Bronchial epithelial cell (primary cell): ENCODE data around the gene NME7. TPM values are rescaled to one million over a fixed set of nuclear protein-coding genes. Genes with fewer than 3 reads are reported as not detected.

ENCODE experiments used
- DNase-seq: peaks from one replicate; pipeline ENCODE4 v3.0.0-alpha.2; 2010; ENCODE audit warnings: low read depth
- FAIRE-seq: peaks from 2 replicates; lab custom pipeline; 2011; peaks lifted over from hg19 to GRCh38; lab: Jason Lieb, UNC
- H3K27me3 ChIP-seq: 2 replicates; pipeline ENCODE4 v1.5.1; 2011; ENCODE audit warnings: low read length; ENCODE audit not compliant: control insufficient read depth, insufficient read depth
- H3K36me3 ChIP-seq: 2 replicates; pipeline ENCODE4 v1.5.1; 2011; ENCODE audit warnings: low read length; ENCODE audit not compliant: control insufficient read depth, insufficient read depth
- H3K4me3 ChIP-seq: 2 replicates; pipeline ENCODE4 v1.5.1; 2011; ENCODE audit warnings: mild to moderate bottlenecking, low read depth, low read length, control low read depth
- total RNA-seq: library from RNA; depleted of rRNA; stranded (reverse); fragments of >200 nt; gene quantifications from 2 replicates; pipeline ENCODE4 v1.2.1, GENCODE V29; 2014
- TF ChIP-seq, protein P1 (sequence below): IDR thresholded peaks from 2 replicates; pipeline ENCODE4 v1.5.1; 2011; ENCODE audit warnings: mild to moderate bottlenecking, moderate library complexity, low read length, control low read depth, inconsistent platforms; ENCODE audit not compliant: insufficient read depth, severe bottlenecking

NME7 gene
- total RNA-seq, 1 donor from 2014 or later, result 11.6 TPM

DNA sequence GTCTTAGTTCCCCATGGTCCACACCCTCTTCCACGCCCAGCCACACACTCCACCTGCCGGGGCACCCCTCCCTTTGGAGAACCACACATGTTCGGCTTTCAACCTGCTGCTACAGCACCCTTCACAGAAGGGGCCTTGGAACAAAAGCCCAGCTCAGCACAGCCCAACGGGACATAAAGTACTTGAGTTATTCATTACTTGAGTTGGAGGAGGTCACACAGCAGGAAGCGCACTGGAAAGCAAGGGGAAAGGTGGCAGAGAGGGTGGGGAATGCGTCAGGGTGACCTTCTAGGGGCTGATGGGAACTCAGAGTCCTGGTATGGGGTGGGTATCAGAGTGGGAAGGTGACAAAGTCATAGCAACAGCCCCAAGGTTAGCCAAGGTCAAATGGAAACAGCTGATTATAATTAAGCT is 264.1 kb downstream of the NME7 start:
- TF ChIP-seq, protein P1, sequence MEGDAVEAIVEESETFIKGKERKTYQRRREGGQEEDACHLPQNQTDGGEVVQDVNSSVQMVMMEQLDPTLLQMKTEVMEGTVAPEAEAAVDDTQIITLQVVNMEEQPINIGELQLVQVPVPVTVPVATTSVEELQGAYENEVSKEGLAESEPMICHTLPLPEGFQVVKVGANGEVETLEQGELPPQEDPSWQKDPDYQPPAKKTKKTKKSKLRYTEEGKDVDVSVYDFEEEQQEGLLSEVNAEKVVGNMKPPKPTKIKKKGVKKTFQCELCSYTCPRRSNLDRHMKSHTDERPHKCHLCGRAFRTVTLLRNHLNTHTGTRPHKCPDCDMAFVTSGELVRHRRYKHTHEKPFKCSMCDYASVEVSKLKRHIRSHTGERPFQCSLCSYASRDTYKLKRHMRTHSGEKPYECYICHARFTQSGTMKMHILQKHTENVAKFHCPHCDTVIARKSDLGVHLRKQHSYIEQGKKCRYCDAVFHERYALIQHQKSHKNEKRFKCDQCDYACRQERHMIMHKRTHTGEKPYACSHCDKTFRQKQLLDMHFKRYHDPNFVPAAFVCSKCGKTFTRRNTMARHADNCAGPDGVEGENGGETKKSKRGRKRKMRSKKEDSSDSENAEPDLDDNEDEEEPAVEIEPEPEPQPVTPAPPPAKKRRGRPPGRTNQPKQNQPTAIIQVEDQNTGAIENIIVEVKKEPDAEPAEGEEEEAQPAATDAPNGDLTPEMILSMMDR, result no peak
- no peaks in the 10 kb centered on the region for H3K27me3 ChIP-seq
- DNase-seq (no peak), FAIRE-seq (no peak)
- H3K36me3 ChIP-seq, result no peaks in the 10 kb centered on the region
- H3K4me3 ChIP-seq, result no peak overlapping the region

DNA sequence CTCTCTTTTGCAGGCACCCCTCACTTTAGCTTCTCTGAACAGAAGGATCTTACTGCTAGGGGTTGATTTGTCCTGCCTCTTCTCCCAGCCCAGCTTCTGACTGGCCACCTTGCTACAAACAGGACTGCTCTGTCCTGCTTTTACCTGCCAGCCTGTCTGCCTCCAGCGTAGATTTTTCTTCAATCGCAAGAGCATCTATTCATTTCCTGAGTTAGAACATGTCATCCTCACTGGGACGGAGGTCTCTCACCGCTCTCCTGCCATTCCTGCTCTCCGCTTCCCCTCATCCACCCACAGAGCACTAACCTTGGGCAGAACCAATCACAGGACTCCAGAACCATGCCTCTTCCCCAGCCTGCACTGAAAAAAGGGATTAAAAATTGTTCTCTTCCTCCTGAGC is 264.6 kb downstream of the NME7 start:
- no peak for DNase-seq
- Histone ChIP-seq H3K36me3 (no peaks in the 10 kb centered on the region), H3K4me3 (no peak overlapping the region), H3K27me3 (no peaks in the 10 kb centered on the region)
- TF ChIP-seq, protein P1, result no peak
- no peak for FAIRE-seq

DNA sequence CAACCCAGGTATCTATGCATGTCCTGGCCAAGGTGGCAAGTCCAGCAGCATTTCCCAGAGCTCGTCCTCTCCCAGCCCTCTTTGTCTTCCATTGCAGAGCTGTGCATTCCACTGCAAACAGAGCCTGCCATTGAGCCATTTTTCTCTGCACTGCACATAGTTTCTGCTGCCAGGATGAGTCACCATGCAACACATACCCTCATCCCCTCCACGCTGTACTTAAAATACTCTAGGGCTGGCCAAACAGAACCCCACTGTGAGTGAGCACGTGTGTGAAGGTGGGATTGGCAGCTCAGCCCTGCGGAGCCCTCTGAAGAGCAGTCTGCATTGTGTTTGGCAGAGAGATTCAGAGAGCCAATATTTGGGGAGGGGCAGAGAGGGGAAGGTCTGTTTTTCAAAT is 265.0 kb downstream of the NME7 start:
- Histone ChIP-seq H3K36me3 (no peaks in the 10 kb centered on the region), H3K4me3 (no peak overlapping the region), H3K27me3 (no peaks in the 10 kb centered on the region)
- DNase-seq (peak; percentile 64), FAIRE-seq (no peak)
- TF ChIP-seq, protein P1, result no peak

DNA sequence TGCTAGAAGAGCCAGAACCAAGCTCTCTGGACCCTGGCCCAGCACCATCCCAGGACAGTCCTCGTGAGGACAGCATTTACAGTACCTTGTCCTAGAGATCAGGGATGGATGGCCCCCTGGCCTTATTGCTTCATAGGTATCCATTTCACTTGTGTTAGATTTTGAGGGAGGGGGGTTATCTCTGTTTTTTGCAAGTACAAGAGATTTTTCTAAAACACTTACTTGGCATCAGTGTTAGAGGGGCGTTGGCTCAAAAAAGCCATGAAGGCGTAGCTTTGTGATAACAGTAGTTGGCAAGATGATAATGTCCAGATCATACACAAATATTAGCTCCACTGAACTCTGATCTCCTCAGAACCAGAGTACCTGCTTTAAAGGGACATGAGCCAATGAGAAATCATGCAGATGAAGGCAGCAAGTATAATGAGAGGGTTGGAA is 266.9 kb downstream of the NME7 start:
- no peaks in the 10 kb centered on the region for H3K36me3 ChIP-seq
- no peak for DNase-seq
- TF ChIP-seq, protein P1, result no peak
- H3K27me3 ChIP-seq, result no peaks in the 10 kb centered on the region
- no peak for FAIRE-seq
- H3K4me3 ChIP-seq, result no peak overlapping the region

DNA sequence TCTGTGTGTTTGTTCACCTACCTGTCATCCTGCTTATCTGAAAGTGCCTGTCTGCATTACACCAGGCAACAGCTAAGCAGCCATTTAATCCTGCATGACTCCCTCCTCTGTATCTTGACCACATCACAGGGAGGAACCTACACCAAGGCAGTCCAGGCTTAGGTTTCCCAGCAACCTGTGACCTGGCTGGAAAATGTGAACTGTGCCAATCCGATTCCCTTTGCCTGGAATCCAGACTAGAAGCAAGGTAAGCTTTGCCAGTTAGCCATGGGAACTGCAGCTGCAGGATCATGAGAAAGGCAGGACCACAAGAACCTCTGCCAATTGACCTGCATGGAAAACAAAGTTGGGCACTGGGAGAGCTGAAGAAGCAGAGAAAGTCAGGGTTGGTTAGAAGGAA is 267.4 kb downstream of the NME7 start:
- TF ChIP-seq, protein P1, result no peak
- no peak for DNase-seq
- Histone ChIP-seq H3K4me3 (no peak overlapping the region), H3K36me3 (no peaks in the 10 kb centered on the region), H3K27me3 (no peaks in the 10 kb centered on the region)
- FAIRE-seq, result no peak

DNA sequence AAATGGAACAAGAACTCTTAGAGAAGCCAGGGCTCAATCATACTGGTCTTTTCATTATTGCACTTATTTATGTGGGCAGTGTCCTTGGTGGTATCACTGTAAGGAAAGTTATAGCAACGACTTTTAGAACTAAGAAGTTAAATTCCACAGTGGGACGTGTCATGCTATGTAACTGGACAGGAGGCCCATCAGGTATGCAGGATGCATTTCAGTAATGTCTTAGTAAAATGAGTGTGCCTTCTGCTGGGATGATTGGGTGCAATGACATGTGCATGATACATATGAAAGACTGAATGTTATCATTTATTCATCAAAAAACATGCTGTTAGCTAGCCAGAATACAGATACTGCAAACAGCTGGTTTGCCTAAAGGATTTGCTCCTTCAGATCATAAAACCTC is 268.0 kb downstream of the NME7 start:
- no peak for DNase-seq
- Histone ChIP-seq H3K36me3 (no peaks in the 10 kb centered on the region), H3K4me3 (no peak overlapping the region), H3K27me3 (no peaks in the 10 kb centered on the region)
- FAIRE-seq, result no peak
- TF ChIP-seq, protein P1, result no peak
